NCI-H2107 treated with DMSO at 0.1 percent for 48 hours (cell line): Measurements from ENCODE around the gene THSD7B.

Experiments
- DNase-seq: peaks from one replicate; lab custom pipeline; 2025; ENCODE audit not compliant: unreplicated experiment; lab: John Stamatoyannopoulos, UW

The THSD7B gene

DNA sequence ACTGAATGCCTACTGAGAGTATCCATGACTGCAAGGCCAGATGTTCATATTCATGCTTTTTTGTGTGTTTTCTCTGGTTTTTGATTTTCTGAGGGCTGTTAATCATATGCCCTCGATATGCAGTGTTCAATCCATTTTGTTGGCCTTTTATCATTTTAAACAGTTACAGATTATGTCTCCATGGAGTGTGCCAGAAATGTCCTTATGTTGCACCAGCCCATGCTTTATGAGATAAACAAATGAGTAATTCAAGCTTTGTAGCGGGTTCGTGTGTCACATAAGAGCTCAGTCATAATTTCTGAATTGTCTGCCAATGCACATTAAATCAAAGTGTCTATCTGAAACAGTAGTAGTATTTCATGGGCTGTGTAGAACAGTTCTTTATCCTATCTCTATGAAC, 583.0 kb downstream of the THSD7B start:
- no peak for DNase-seq

DNA sequence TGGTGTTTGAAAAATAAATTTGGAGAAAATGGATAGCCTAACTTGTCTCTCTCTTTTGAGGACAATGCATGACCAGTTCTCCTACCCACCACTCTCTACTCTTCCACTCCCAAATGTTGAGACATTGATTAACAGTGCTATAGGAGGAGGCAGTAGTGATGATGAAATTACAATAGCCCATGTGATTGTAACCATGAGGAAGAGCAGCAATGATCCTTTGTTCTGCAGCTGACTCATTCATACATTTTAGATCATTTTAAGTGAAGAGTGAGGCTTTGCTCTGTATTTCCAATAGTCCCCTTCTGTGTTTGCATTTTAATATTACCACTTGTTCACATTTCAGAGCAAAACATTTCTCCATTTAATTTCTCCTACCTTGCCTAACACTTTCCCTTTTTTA, 592.3 kb downstream of the THSD7B start:
- no peak for DNase-seq

DNA sequence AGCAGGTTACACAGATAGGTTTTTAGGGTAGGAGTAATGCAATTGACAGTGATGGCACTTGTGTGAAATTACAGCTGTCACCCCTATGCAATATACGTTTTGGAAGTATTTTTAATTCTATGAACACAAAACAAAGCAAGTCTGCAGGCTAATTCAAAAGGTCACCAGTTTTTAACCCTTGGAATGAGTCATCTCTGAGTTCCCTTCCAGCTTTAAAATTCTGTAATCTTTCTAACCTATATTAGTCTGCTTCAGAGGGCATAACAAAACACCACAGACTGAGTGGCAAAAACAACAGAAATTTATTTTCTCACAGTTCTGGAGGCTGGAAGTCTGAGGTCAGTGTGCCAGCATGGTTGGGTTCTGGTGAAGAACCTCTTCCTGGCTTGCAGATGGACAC, 602.0 kb downstream of the THSD7B start:
- no peak for DNase-seq

- no peak for DNase-seq
Observed at GRCh38 chr2:137369106-137369505, 603.8 kb downstream of the THSD7B start.

GRCh38 chr2:137379186-137379585, 613.8 kb downstream of the THSD7B start:
- DNase-seq = no peak

GRCh38 chr2:137380610-137381009, 615.3 kb downstream of the THSD7B start:
- no peak for DNase-seq

DNA sequence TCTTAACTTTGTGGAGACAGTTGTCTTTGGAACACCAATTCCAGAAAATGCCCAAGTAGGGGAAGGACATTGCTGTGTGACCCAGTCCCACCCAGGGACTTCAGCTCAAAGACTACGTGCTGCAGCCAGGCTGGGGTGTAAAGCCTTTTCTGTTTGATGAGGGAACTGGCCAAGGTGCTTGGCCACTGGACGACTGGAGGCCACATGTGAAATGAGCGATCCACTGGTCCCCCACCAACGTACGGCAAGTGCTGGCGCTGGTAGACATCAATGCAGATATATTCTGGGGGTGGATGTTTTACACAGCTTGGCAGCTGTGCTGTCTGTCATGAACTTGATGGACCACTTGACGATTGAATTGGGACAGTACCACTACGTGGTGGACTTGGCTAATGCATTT, 616.4 kb downstream of the THSD7B start:
- no peak for DNase-seq

DNA sequence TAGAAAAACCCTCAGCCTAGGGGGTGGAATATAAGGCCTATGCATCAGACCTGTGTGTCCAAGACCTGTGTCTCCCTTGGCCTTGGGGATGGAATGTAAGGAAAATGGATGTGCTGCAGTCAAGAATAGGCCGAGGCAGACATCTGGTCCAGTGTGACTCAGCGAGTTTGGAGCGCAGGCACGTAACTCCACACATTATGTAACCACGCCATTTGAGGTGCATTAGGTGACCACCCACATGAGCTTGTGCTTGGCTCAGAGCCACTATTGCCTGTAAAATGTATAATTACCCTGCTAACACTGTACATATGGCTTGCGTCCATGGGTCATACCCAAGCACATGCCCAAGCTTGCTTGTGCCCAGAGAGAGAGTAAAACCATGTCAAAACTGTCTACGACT, 618.0 kb downstream of the THSD7B start:
- DNase-seq = no peak

DNA sequence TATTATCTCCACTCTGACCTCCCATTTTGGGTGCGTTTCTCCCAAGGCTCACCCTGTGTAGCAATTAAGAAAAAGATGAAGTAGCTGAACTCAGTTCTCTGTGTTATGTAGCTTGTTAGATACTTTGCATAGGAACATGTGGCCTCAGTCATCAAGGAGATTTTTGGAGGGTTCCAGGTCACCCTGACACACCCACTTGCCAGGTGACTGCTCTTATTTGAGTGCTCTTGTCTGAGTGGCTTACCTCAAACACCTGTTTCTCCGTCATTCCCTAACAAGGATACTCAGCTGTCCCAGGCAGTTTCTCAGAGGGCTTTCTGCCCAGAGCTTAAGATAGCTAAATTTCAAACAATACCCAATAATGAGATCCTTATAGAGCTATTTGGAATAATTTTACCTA, 621.7 kb downstream of the THSD7B start:
- no peak for DNase-seq

DNA sequence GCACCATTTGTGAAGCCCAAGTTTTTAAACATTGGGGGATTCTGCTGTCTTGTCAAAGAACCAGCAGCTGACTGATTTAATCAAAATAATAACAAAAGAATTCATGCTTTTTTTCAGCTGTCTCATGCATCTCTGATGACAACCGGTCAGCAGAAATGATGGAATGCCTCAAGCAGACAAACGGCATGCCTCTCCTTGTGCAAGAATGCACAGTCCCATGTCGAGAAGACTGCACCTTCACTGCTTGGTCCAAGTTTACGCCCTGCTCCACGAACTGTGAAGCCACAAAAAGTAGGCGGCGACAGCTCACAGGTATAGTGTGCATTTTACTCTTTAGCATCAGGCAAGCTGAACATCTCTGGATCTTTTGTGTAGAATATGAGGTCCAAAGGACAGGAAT, 640.2 kb downstream of the THSD7B start:
- no peak for DNase-seq

- DNase-seq = no peak
Observed at GRCh38 chr2:137411585-137411984, 646.2 kb downstream of the THSD7B start.

- no peak for DNase-seq
Observed at GRCh38 chr2:137420744-137421143, 655.4 kb downstream of the THSD7B start.

GRCh38 chr2:137435162-137435561, 669.8 kb downstream of the THSD7B start:
- no peak for DNase-seq

GRCh38 chr2:137437386-137437785, 672.0 kb downstream of the THSD7B start:
- no peak for DNase-seq

DNA sequence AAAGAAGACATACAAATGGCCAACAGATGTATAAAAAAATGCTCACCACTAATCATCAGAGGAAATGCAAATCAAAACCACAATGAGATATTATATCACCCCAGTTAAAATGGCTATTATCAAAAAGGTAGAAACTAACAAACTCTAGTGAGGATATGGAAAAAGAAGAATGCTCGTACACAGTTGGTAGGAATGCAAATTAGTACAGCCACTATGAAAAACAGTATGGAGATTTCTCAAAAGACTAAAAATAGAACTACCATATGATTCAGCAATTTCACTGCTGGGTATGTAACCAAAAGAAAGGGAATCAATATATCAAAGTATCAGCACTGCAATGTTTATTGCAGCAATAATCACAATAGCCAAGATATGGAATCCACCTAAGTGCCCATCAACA, 679.6 kb downstream of the THSD7B start:
- DNase-seq = no peak

DNA sequence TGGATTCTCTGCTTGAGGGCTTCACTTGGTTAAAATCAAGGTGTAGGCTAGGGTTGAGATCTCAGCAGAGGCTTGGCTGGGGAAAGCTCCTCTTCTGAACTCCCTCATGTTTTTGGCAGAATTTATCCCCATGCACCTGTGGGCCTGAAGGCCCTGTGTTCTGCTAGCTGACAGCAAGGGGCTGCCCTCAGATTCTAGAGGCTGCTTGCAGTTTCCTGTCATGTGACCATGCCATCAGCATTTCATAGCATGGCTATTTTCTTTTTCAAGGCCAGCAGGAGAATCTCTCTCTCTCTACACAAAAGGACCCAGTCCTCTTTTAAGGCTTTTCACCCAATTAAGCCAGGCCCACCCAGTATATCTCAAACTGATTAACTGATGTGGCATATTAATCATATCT, 684.1 kb downstream of the THSD7B start:
- no peak for DNase-seq

DNA sequence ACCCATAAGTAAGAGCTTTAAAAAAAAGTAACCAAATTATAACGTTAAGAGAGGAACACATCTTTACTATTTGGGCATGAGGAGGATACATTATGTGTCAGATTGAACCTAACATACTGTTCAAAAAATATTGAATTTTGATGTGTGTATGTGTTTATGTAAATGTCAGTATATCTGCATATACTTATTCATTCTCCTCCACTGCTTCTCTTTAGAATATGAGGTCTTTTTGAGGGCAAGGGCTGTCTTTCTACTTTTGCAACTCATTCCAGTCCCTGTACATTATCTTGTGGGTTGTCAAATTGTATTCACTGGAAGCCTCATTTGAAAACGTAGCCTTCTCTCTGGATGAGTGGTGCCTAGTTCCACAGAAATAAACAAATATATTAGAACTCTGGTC, 689.5 kb downstream of the THSD7B start:
- no peak for DNase-seq

- no peak for DNase-seq
Observed at GRCh38 chr2:137467246-137467862, 702.0 kb downstream of the THSD7B start.

DNA sequence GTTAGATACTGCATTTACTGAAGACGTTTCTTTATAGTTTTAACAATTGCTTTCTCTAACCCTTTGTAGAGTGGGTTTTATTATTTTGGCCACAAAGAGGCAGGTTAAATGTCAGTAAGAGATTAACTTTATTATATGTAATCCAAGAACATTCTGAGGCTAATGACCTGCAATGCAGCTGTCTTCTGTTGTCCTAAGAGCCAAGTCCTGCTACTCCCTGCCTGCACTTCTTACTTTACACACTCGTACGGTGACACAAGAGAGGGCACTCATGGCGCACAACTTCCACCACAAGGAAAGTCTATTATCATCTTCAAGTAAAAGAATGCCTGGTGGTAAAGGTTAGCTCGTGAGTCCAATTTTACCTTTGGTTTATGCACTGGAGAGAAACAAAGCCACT, 727.9 kb downstream of the THSD7B start:
- DNase-seq = no peak

DNA sequence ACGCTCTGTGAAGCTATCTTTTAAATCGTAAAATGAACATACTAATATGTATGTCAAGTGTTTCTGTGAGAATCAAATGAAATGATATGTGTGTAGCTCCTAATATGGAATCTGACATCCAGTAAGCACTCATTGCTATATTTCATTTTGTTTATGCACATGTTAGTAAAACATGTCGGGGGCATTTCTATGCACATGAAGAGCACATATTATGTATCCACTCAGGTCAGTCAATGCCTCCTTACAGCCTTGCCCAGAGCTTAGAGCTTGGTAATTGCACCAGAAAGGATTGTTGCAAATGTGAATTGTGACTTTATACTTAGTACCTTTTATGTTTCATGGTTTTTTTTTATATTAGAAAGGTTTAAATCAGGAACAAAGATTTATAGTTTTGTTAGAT, 735.3 kb downstream of the THSD7B start:
- no peak for DNase-seq

- DNase-seq = no peak
Observed at GRCh38 chr2:137507237-137507636, 741.9 kb downstream of the THSD7B start.

- DNase-seq = no peak
Observed at GRCh38 chr2:137508739-137509384, 743.5 kb downstream of the THSD7B start.

DNA sequence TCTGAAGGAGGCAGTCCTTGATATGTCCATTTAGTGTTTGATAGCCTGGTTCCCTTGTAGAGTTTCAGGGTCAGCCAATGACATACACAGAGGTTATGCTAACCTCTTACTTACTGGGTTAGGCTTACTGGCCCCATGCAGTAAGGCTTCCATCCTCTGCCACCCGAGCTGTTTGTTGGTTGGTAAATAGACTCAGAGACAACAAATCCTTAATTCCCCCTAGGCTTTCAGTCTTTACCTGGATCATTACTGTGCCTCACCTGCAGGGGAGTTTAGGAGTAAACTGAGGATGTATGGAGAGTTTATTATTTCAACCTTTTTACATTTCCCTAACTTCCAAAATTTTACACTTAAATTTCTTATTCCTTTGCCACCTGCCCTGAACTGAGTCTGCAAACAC, 746.2 kb downstream of the THSD7B start:
- no peak for DNase-seq
